Epidermal melanocyte (primary cell): Measurements from ENCODE around the gene SEPTIN8.

Experiments
- DNase-seq: peaks from one replicate; pipeline ENCODE4 v3.0.0; 2011; ENCODE audit warnings: low spot score; ENCODE audit not compliant: insufficient read length

SEPTIN8 gene

DNA sequence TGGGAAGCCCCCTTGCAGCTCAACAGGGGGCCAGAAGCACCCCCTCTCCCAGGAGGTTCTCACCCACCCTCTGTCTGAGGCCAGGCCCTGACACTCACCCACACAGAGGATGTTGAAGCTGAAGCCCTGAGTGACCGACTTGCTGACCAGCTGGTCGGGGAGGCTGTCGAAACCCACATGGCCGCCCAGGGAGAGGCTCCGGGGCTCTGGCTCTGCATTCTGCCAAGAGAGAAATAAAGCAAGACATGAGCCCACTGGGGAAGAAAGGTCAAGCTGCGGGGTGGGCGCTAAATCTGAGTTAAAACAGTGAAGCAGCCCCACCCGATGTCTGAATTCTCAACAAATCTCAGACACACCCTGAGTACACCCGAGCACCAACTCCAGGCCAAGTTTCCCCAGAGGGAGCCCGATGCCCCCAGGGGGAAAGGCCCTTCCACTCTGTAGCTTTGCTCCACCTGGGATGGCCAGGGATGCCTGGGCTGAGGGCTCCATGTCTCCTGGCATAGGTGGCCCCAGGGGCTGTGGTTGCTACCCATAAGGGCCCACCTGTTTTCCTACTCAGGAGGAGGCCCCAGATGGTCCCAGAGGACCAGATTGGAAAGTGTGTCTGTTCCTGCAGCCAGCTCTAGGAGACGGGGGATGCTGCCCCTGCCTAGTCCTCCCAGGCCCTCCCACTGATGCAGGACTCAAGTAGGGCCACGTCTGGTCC lies 11.6 kb downstream of the SEPTIN8 start:
- no peak for DNase-seq

DNA sequence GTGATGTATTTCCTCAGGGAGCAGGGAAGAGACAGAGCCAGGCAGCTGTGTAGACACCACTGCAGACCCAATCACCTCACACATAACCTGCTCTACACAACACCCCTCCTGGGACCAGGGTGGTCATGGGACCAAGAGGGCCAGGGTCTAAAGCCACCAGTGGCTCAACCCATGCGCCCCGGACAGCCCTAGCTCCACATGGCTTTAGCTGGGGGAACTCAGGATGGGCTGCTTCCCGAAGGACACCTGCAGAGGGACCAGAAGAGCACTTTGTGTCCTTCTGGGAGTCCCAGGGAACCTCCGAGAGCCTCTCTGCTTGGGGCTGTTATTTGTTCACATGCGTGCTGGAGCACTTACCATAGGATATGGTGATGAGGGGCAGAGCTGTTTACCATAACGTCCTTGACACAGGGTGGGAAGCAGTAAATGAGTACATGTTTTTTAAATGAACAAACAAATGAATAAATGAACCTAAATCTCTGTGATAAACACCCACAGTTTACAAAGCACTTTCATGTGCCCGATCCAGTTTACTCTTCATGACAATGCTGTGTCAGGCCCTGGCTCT lies 12.3 kb downstream of the SEPTIN8 start:
- DNase-seq: no peak

DNA sequence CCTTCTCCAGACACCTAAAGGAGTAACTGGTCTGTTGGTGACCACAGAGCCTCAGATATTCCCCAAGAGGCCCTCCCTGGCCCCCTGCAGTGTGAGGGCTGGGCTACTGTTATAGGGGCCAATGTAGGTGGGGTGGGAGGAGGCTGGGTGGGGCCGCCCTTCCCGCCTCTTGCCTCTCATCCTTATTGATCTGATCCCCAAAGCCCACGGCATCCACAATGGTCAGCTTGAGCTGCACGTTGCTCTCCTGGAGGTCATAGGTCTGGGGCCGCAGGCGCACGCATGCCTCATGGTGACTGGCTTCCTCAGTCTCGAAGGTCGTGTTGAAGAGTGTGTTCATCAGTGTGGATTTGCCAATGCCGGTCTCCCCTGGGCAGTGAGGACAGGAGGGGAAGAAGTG lies 13.0 kb downstream of the SEPTIN8 start:
- no peak for DNase-seq

DNA sequence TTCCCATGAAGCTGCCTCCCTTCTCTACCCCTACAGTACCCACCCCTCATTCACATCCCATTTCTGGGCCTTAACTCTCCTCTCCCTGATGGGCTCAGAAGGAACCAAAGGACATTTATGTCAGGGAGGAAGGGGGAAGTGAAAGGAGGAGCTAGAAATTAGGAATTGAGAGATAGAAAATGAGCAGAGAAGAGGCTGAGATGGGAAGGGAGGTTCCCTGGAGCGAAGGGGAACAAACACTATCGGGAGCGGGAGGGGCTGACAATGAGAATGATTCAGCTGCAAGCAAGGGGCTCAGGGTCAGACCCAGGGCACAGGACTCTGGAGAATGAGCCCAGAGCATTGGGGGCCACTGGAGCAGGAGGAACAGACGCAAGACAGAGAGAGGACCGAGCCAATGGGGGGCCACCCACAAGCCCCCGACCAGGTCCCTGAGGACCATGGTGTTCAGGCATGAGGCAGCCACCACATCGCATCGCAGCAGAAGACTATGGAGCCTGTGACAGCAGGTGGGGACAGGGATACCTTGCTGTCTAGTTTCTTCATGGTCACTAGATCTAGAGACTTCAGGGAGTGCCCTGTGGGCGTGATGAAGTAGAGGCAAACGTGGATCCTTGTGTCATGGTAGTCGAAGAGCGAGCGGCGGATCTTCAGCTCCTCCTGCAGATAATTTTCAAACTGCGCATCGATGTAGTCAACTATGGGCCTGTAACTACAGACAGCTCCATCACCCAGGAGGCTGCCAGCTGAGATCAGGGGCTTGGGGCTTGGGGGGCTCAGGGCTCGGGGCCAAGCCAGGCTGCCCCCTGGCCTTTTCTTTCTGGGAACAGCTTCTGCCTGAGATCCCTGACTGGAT lies 13.6 kb downstream of the SEPTIN8 start:
- DNase-seq: no peak

DNA sequence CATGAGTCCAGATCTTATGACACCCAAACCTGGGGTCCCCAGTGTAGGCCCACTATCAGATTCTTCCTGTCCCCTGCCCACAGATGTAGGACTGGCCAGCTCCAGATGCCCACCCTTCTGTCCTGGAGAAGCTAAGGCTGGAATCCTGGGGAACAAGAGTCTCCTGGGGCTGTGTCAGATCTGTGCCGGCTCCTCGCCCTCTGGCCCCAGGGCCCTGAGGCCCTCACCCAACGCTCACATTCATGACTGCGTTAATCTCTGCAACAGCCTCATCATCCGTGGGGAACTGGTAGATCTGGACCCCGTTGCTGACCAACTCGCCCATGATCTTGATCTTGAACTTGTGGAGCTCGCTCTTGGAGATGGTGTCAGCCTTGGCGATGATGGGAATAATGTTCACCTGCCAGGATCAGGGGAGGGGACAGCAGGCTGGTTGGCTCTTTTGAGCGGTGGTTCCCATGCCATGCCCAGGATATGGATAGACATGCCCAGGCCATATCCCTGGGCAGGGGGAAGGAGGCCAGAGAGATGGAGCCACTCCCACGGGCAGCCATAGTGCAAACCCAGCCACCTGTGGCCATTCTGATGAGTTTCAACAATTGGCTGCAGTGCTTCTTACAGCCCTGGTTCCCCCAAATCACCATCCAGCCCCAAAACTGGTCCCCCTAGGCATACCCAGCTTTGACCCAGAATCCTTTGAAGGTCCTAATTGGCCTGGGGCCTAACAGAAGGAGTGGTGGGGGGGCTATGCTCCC lies 14.6 kb downstream of the SEPTIN8 start:
- no peak for DNase-seq

DNA sequence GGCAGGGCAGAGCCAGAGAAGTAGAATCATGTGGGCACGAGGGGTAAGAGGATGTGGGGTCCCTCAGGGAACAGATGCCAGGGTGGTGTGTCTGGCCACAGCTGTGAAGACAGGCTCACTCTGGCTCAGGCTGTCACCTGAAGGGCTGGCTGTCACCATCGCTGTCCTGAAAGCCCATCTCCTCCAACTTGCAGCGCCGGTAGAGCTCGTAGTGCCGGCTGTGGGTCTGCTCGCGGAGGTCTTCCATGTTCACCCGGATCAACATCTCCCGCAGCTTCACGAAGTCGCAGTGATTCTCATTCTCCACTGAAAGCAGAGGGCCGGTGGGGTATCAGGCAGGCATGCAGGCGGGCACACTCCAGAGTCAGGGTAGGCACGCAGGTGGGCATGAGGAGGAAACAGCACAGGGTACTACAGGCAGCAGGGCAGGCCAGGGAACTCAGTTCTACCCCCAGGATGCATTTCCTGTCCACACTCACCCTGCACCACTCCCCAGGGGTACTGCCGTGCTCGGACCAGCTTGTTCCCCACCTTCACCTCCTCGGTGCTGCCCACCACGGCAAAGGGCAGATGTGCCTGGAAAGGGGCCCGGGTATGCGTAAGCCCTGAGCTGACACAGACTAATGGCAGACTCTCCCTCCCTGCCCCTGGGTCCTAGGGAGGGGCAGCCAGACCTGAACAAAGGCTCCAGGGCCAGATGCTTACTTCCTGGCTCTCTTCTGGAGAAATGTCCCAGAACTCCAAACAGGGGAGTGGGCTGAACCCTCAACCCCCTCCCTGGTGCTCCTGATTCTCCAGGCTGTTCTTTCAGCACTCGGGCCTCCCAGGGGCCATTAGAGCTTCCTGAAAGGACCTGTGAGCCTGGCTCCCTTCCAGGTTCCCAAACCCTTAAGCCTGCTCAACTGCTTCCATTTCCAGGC lies 15.5 kb downstream of the SEPTIN8 start:
- no peak for DNase-seq

DNA sequence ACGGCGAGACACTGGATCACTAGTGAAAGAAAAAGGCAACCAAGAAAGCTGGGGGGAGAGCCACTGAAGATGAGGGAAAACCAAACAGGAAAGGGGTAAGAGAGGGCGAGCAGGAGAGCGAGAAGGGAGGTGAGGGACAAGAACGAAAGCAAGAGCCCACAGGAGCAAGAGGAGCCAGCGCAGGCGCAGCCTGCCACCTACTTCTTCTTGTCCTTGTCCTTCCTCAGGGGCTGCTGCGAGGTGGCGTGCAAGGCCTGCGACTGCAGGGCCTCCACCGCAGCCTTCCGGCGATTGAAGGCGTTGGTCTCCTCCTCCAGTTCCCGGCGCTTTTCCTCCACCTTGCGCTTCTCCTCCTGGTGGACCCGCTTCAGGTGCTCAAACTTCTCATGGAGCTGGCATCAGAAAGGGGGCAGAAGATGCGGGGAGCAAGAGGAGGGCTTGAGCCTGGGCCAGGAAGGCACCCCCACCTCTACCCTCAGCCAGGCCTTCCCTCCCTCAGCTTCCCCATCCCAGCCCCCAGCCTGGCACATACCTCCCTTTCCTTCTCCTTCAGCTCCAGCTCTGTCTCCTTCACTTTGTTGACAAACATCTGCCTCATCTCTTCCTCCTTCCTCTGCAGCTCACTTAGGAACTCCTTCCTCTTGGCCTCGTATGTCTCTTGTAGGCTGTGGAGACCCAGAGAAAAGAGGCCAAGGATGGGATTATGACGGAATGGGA lies 16.3 kb downstream of the SEPTIN8 start:
- no peak for DNase-seq

DNA sequence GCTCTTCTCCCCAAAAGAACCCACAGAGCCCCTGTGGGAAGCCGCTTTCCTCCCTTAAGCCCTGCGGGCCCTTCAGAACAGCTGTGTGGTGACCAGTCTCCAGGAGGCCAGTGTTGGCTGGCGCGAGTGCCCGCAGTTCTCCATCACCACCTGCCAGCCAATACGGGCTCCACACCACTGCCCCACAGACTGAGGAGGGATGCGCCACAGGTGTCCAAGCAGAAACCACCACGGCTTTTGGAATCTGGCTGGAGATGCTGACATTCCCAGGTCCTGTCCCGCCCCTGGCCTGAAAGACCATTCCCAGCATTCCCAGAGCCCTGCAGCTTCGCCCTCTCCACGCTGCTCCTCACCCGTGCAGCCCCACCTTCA lies 17.0 kb downstream of the SEPTIN8 start:
- no peak for DNase-seq

DNA sequence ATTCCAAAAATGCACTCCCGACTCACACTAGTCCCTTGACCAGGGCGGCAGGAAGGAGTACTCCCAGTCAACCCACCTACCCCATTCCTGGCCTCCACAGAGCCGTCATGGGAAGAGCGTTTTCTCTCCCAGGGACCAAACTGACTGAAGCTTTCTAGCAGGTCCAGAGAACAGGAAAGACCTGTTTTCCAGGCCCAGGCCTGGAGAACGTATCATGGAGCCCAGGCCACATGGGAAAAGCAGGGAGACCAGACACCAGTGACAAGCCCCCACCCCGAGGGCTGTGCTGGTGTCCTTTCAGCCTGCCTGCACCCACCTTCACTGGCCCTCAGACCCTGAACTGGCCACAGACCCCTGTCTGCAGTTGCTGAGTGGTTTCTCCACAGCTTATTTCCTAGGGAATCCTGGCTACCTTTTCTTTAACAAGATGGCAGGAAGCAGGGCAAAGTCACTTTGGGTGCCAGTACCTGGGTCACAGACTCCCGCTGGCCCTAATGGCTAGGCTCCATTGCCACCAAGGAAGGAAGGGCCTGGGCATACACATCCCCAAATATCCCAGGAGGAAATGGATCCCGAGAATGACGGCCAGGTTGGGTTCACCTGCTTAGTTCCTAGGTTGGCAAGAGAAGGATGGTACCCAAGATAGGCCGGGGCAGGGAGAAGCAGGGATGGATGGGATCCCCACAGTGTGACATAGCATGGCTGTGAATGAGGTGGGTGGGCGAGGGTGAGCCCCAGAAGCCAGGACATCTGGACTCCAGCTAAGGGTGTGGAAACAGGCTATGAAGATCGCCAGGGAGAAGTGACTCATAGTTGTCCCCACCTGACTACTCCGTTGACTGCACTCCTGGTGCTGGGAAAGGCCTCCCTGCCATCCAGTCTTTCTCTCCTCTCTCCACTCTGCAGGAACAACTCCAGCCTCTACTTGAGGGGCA lies 17.7 kb downstream of the SEPTIN8 start:
- DNase-seq: no peak

DNA sequence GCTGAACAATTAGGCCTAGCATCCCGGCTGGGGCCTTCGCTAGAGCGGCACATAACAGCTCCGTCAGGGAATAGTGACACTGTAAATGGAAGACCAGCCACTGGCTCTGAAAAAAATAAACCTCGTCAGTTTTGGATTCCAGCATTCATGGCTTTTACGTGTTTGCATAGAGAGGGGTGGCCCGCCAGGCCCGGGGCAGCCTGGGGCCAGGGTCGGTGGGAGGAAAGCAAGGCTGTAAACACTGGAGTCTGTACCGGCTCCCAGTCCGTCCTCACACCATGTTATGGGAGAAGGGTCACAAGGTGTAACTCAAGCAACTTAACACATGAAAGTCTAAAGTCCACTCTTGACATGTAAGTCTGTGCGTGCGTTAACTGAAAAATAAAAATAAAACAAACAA lies 18.6 kb downstream of the SEPTIN8 start:
- DNase-seq: no peak

DNA sequence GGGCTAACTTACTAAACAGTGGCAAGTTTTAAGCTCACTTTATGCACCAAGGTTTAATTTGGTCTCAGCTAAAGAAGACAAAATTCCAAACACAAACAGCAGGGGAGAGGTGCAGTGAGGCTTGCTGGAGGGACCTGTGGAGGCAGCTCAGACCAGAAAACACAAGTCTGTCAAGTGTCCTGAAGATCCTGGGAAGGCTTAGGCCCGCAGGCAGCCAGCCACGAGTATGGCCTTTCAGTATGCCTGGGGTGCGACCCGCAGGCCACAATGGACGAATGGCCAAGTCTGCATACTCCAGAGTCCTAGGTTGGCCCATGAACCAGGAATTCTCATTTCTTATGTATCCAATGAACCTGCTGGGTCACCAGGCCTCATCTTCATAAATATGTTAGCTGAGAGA lies 20.5 kb downstream of the SEPTIN8 start:
- DNase-seq: no peak

DNA sequence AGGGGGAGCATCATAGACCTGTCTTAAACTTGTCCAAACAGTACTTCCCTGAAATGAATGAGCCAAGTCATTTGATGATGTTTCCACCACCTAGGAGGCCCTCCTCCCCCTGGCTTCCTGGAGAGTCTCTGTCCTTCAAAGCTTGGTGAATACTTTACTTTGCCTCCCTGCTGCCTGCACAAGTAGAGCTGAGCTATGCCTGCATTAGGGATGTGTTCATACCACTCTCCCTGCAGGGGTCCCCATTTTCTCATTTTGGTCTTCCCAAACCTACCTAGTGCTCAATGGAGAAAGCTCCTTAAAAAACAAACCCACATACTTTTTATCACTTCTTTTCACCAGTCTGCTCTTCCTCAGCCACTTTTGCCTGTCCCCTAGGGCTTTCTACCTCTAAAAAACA lies 22.1 kb downstream of the SEPTIN8 start:
- no peak for DNase-seq

DNA sequence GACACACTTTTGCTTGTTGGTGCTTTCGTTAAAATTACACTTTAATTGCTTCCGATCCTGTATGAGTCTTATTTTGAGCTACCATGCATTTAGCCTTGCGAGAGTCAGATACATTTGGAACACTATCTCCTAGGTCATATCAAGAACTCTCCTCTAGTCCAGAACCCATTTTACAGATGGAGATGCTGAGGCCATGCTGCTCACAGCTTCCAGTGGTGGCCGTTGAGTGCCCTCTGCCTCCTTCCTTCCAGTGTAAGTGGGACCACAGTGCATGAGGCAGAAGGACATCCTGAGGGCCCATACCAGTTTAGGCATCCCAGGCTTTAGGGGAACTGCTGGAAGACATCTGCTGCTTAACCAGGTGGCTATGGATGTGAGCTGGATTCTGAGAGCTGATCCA lies 22.9 kb downstream of the SEPTIN8 start:
- DNase-seq: no peak

DNA sequence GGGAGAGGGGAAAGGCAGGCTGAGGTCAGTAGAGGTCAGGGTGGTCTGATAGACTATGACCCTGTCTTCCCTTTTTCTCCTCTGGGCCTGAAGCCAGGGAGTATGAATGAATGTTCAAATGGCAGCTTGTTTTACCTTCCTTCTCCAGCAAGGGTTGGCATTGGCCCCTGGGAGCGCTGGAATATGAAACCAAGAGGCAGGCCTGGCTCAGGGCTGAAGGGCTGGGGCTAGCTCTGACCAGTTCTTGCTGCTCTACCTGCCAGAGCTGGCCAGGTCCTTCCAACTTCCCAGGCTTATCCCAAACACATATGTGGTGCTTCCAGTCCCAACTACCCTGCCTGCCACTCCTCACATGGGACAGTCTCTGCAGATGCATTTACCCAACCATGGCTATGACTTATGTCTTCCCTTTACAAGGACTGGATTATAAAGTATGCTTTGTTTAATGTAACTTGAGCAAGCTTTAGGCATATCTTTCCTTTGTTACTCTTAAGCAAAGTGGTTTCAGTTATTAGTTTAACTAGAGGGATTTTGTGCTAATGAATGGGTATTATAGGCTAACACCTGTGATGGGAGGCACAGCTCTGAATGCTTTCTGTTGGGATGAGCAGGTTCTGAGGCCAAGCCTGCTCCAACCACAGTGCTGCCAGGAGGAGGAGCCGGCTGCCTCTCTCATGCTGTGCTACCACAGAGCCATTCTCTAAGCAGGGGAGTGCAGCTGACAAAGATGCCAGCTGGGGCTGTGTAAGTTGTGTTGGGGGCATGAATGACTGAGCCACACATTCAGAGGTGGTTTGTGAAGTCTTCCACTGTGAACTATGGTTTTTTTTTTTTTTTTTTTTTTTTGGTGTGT lies 23.7 kb downstream of the SEPTIN8 start:
- no peak for DNase-seq

DNA sequence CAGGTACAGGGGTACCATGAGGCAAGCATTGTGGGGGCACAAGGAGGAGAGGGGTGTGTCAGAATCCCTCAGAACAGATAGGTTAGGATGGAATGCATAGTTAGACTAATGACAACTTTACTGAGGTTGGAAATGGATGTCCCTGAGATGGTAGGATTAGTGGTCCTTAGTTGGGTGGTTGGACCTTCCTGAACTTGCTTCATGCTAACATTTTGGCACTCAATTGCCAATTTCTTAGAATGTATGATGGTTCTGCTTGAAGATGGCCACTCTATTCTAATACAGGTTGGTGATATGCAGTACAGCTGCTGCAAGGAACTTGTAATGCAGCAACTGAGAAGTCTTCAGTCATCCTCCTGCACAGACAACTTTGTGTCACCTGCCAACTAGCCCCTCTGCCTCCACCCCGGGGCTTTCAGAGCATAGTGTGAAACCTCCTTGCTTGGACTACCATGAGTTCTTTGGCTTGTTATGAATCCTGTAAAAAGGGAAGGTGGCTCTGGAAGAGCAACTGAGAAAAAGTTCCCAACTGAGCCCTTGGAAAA lies 24.4 kb downstream of the SEPTIN8 start:
- no peak for DNase-seq

DNA sequence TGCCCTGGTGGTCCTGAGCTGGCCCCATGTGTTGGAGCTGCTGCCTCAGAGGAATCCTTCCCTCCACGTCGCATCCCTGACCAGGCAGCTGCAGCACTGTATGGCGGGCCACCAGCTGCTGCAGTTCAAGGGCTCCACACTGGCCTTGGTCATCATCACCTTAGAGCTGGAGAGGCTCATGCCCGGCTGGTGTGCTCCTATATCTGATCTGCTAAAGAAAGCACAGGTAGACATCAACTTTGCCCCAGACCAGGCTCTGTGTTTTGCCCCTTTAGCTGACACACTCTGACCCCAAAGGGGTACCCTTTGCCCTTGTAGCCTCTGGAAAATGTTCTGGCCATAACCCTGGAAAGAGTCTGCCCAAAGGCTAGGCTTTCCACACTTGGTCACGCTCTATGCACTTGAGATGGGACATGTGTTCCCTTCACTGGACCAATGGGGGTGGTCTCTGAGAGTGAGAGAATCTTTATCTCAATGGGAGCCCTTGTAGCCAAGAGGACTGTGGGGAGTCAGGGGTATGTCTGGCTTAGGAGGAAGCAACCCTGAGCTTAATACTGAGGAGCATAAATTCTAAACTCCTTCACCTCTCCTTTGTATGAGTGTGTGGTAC lies 25.0 kb downstream of the SEPTIN8 start:
- DNase-seq: no peak

DNA sequence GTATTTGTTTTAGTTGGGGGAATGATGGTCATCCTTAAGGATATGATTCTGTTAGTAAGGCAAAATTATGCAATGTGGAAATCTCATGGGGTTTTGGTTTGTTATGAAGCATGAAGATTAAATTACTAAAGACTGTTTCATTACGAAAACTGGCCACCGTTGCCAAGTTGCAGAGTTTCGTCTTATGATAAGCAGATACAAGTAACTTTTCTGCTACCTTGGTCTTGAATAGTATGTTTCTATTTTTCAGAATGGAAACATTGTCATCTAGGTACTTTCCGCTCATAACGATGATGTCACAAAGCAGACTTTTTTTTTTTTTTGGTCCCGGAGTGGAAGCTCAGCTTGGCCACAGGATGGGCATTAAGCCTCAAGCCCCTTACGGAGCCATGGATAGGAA lies 25.6 kb downstream of the SEPTIN8 start:
- no peak for DNase-seq
